PC-9 (cell line): ENCODE data around the gene ZRANB1.

Experiments
- CTCF ChIP-seq: fragments of 200-600 bp; sonication (generic); conservative IDR thresholded peaks from 2 replicates; pipeline ENCODE4 v1.6.1; 2017; ENCODE audit warnings: mixed run types, antibody characterized with exemption, mild to moderate bottlenecking, moderate library complexity
- EZH2 ChIP-seq: fragments of 200-600 bp; sonication (generic); IDR thresholded peaks from 2 replicates; pipeline ENCODE4 v1.8.0; 2017; ENCODE audit warnings: antibody characterized with exemption, low read depth

- TF ChIP-seq CTCF (no peak), EZH2 (no peak)
Measured at GRCh38 chr10:124928545-124928944, 13.4 kb upstream of the ZRANB1 start.
